Fibroblast of skin of back (primary cell): Measurements from ENCODE around the gene PAX5.
A peak's percentile ranks its signal among the peaks of the same experiment; 100 is the strongest.

Experiments
- DNase-seq: peaks from one replicate; pipeline ENCODE4 v3.0.0-alpha.2; 2013

The PAX5 gene

GRCh38 chr9:36986468-36987408 is 47.3 kb downstream of the PAX5 start:
- no peak for DNase-seq

DNA sequence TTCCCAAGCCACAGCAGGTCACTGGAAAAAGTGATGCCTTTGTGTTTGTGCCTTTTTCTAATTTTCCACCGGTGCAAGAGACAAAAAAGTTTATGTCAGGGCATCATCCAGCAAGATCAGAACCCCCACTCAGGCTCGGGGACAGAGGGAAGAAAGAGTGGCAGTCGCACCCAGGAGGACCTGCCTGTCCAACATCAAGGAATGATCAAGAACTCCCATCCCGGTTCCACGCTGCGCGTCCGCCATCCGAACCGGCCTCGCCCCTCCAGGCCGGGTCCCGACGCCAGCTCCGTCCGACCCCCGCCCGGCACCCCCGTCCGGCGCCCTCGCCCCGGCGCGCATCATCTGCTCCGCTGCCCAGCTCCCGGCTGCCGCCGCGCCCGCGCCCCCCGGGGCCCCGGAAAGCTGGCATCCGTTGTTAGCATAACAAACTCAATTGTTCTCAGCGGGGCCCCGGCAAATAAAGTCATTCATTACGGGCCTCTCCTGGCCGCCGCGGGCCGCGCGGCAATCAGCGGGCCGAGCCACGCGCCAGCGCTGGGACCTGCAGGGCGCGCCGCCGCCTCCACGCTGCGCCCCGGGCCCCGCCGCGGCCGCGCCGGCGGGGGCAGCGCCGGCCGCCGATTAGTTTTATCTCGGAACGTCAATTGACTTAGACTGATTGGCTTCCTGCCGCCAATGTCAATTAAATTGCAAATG is 48.1 kb downstream of the PAX5 start:
- no peak for DNase-seq

DNA sequence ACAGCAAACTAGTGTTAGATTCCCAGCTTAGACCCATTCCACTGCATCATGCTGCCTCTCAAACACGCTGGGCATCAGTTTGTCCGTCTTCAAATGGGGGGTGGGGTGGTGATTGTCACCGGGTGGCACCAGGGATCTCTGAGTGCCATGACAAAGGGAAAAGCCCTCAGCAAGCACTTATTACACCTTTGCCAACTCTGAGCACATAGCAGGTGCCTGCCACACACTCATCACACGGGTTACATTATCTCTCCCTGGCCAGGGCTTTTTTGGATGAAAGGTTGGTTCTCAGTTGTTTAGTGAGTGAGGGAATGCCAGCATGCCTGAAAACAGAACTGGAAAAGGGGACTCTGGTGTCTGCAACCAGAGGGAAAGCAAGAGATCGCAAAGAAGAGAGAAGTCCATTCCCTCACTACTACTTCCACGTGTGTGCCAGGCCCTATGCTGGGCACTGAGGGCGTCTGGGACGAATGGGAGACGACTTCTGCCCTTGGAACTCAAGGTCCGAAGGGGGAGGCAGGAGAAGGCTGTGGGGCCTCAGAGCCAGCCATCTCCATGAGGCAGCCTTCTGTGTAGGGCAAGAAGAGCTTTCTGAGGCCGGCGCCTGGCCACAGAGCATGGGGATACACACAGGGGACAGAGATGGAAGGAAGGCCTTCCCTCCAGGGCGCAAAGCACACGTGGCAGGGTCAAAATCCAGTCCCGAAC is 48.9 kb downstream of the PAX5 start:
- DNase-seq, result no peak

GRCh38 chr9:36980148-36980974 is 53.7 kb downstream of the PAX5 start:
- DNase-seq, result no peak

- no peak for DNase-seq
Observed at GRCh38 chr9:36976371-36977030, 57.6 kb downstream of the PAX5 start.

DNA sequence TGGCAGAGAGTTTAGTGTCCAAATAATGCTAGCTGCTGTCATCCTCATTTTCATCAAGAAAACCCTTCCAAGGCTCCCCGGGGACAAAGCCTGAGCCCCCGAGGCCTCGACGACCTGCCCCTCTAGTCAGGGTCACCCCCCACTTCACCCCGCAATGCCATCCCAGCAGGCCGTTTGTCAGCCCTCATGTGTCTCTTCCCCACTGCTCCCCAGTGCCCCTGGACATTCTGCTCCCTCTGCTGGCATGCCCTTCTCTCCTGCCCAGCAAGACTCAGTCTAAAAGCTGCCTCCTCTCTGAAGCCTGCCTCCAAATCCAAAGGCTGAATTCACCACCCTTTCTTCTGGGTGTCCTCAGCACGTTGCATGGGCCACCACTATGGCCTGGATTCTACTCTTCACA is 59.3 kb downstream of the PAX5 start:
- no peak for DNase-seq

GRCh38 chr9:36971935-36972488 is 62.1 kb downstream of the PAX5 start:
- no peak for DNase-seq

GRCh38 chr9:36970007-36970888 is 63.8 kb downstream of the PAX5 start:
- DNase-seq, result no peak

GRCh38 chr9:36969216-36969771 is 64.8 kb downstream of the PAX5 start:
- DNase-seq, result no peak

DNA sequence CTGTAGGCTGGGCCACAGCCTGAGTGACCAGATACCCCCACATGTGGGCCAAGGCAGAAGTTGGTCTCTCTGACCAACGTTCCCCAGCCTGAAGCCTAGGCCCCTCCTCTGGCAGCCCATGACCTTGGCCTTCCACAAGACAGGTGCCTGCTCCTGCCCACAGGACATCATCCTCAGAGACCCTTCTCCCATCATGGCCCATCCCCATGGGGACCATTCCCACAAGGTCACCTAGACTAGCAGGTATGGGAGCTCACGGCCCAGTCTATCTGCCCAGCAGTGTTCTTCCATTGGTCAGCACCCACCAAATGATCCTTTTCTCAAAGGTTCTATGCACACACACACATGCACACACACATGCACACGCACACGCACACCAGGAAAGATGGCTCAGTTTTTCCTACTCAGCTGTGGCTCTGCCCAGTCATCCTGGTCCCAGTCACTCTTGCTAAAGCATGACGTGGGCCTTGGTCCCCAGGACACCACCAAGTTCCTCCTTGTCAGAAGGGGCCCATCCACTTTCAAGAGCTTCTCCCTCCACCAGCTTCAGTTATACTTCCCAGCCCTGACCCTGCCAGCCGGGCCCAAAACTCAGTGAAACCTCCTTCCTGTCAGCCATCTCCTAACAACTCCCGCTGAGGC is 65.4 kb downstream of the PAX5 start:
- DNase-seq, result no peak

DNA sequence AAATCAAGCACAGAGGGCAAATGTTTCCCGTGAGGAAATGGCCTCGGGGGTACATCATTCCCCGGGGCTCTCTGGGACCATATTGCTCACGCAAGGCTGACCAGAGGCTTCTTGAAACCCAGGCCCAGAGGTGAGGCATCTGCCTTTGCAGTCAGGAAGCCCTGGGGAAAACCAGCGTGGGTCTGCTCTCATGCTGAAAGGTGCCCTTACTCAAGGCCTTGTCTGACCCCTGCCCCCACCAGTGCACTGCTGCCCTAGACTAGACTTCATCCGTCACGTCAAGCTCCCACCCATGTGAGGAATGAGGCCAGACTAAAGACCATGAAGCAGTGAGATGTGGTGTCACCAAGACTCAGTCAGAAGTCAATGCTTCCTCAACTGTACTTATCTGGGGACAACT is 66.1 kb downstream of the PAX5 start:
- no peak for DNase-seq

DNA sequence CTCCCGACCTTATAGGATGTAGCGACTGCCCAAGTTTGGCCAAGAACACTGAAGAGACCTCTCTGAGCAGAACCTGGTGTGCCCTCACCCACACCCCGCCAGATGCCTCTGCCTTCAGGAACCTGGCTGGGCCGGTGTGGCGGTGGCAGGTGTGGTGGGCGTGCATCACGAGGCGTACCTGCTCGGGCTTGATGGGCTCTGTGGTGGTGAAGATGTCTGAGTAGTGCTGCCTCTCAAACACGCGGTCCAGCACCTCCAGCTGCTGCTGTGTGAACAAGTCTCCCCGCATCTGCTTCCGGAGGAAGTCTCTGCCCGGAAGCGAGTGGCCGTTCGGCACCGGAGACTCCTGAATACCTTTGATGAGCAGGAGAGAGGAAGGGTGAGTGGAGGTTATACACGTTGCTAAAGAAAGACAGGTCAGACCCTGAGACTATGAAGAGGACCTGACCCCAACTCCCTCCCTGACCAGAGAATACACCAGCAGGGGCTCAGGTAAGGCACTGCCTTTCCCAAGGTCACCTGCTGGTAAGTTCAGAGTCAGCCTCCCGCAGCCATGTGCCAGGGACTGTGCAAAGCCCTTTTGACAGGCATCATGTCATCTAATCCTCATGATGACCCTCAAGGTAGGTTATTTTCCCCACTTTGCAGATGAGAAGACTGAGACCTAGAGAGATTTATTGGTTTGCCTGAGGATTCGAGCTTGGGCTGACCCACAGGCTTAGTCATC is 67.5 kb downstream of the PAX5 start:
- DNase-seq, result no peak

GRCh38 chr9:36964791-36965190 is 69.3 kb downstream of the PAX5 start:
- DNase-seq, result no peak

DNA sequence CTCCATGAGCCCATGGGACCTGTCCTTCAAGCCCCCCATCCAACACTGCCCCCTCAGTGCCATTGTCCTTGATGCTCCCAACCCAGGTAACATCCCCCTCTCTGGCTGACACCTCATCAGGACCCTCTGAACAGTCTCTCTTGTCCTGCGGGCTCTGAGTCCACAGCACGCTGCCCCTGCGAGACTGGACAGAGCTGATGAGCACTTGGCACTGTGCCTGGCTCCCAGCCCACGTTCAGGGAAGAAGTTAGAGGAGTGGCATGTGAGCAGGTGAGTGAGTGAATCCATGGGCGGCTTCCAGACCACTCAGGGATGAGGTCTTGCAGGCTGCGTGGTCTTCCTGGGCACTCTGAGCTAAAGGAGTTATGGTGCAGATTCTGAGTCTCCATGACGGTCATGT is 70.7 kb downstream of the PAX5 start:
- DNase-seq, result no peak

DNA sequence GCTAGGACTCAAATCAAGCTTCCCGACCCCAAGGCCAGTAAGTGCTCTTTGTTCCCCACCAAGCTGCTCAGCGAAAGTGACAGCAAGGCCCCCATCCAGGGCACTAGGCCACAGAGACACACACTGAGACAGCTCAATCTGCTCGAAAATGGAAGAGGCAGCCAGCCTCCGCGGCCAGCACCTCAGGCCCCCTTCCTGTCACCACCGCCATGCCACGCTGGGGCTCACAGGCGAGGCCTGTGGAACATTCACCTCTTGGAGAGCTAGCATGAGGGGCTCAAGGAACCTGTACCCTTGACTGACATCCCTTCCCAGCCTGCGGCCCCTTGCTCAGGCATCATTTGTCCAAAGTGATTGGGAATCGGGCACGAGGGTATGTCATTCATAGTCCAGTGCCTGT is 71.4 kb downstream of the PAX5 start:
- DNase-seq, result no peak

DNA sequence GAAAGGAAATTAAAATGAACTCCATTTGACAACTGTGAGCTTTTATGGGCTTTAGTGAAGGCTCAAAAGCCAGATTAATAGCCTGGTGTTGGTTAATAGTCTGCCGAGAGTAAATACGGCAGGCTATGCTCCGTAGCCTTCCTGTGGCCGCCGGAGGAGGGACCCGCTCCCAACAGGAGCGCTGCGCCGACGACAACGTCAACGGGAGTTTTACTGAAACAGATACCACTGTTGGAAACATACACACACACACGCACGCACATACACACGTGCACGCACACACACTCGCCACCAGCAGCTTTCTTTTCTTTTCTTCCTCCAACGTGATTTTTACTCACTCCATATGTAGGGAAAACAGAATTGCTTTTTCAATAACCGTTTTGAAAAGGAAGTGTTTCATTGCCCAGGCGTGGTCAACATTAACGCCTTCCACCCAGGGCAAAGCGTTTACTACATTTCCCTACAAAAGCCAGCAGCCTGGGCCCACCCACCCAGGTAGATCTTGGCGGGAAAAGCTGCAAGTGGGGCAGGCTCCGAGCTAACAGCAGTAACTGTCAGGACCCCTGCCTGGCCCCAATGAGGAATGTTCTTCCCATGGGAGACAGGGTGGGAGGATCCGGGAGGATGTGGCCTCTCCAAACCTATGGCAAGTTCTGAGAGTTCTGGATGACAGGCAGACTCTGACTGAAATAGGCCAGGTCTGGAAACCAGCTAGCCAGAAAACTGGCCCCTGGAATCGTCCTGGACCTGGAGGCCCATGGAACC is 72.3 kb downstream of the PAX5 start:
- DNase-seq, result peak; percentile 6

GRCh38 chr9:36961051-36961450 is 73.0 kb downstream of the PAX5 start:
- DNase-seq, result no peak

DNA sequence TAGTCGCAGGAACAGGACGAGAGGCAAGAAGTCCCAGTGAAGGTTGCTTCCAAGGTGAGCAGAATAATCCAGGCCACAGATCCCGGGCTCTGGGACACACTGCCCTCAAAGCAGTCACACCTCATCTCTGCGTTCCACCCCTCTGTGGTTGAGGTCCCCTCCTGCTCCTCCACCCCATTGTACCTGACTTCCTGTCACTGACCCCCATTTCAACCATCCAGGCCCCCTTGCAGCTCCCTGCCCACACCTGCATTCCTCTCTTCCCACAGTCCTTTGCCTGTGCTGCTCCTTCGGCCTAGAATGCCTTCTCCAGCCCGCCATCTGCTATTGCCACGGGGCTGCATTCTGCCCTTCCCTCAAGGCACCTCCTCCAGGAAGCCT is 73.5 kb downstream of the PAX5 start:
- DNase-seq, result no peak
